ENCODE data around the gene TAF6L. TPM values are rescaled to one million over a fixed set of nuclear protein-coding genes. Genes with fewer than 3 reads are reported as not detected.
"Not testable (repeated sequence)": the region's sequence is repeated elsewhere in the genome, so short reads cannot be mapped to it uniquely, and the experiment has no call there.

The TAF6L gene
- polyA plus RNA-seq, 4 donors = 27.5 to 40.2 (median 37.2) TPM

GRCh38 chr11:62755086-62755615 lies 16.0 kb upstream of the TAF6L start:
- no peak for DNase-seq (ENCODE audit: low read depth in 4 of 4, low spot score in 2 of 4)

- no peak for DNase-seq (ENCODE audit: low read depth in 4 of 4, low spot score in 2 of 4)
Observed at GRCh38 chr11:62757846-62758788, 13.1 kb upstream of the TAF6L start.

- not testable (repeated sequence) for DNase-seq (ENCODE audit: low read depth in 4 of 4, low spot score in 2 of 4)
Observed at GRCh38 chr11:62760867-62761227, 10.3 kb upstream of the TAF6L start.

- peak in 1 of 4 donors; percentile 82 for DNase-seq (ENCODE audit: low read depth in 4 of 4, low spot score in 2 of 4)
Observed at GRCh38 chr11:62770778-62771143, 435 bp upstream of the TAF6L start.

- DNase-seq (ENCODE audit: low read depth in 4 of 4, low spot score in 2 of 4) = no peak
Observed at GRCh38 chr11:62774407-62774806, 3.2 kb downstream of the TAF6L start.

GRCh38 chr11:62775646-62776045 lies 4.5 kb downstream of the TAF6L start:
- no peak for DNase-seq (ENCODE audit: low read depth in 4 of 4, low spot score in 2 of 4)

- no peak for DNase-seq (ENCODE audit: low read depth in 4 of 4, low spot score in 2 of 4)
Observed at GRCh38 chr11:62777389-62777788, 6.2 kb downstream of the TAF6L start.

GRCh38 chr11:62778441-62778840 lies 7.2 kb downstream of the TAF6L start:
- no peak for DNase-seq (ENCODE audit: low read depth in 4 of 4, low spot score in 2 of 4)

GRCh38 chr11:62782753-62783152 lies 11.6 kb downstream of the TAF6L start:
- DNase-seq (ENCODE audit: low read depth in 4 of 4, low spot score in 2 of 4) = no peak

- DNase-seq (ENCODE audit: low read depth in 4 of 4, low spot score in 2 of 4) = peak in 3 of 4 donors; percentile 81 to 89 (median 84)
Observed at GRCh38 chr11:62786318-62787004, 15.3 kb downstream of the TAF6L start.

GRCh38 chr11:62787005-62787759 lies 16.0 kb downstream of the TAF6L start, which contains the start of gene TMEM179B:
TSS of gene TMEM179B (plus strand) at chr11:62787402. CDS start at chr11:62787432, 30 bp downstream.
- peak; percentile 94 to 98 (median 97) for DNase-seq (ENCODE audit: low read depth in 4 of 4, low spot score in 2 of 4)

GRCh38 chr11:62788991-62789390 lies 17.8 kb downstream of the TAF6L start:
- DNase-seq (ENCODE audit: low read depth in 4 of 4, low spot score in 2 of 4) = no peak

- no peak for DNase-seq (ENCODE audit: low read depth in 4 of 4, low spot score in 2 of 4)
Observed at GRCh38 chr11:62789576-62789975, 18.4 kb downstream of the TAF6L start.

- DNase-seq (ENCODE audit: low read depth in 4 of 4, low spot score in 2 of 4) = peak in 3 of 4 donors; percentile 64 to 77 (median 65)
Observed at GRCh38 chr11:62791501-62792201, 20.5 kb downstream of the TAF6L start, which contains the start of gene TMEM223. TSS of gene TMEM223 (minus strand) at chr11:62792006. CDS start at chr11:62791994, 12 bp downstream.

- no peak for DNase-seq (ENCODE audit: low read depth in 4 of 4, low spot score in 2 of 4)
Observed at GRCh38 chr11:62792202-62792575, 21.0 kb downstream of the TAF6L start.

- no peak for DNase-seq (ENCODE audit: low read depth in 4 of 4, low spot score in 2 of 4)
Observed at GRCh38 chr11:62794201-62794775, 23.1 kb downstream of the TAF6L start.

GRCh38 chr11:62796281-62796680 lies 25.1 kb downstream of the TAF6L start:
- no peak for DNase-seq (ENCODE audit: low read depth in 4 of 4, low spot score in 2 of 4)

GRCh38 chr11:62799486-62799885 lies 28.3 kb downstream of the TAF6L start:
- DNase-seq (ENCODE audit: low read depth in 4 of 4, low spot score in 2 of 4) = no peak

- no peak for DNase-seq (ENCODE audit: low read depth in 4 of 4, low spot score in 2 of 4)
Observed at GRCh38 chr11:62801071-62801470, 29.9 kb downstream of the TAF6L start.
